ENCODE measurements around the gene C16orf74. TPM values are rescaled to one million over a fixed set of nuclear protein-coding genes. Genes with fewer than 3 reads are reported as not detected.
A peak's percentile ranks its signal among the peaks of the same experiment; 100 is the strongest.

C16orf74 gene
- total and polyA plus RNA-seq, 2 of the 13 experiments (the other 11 are each of a cell fraction or from before 2014, with no cell fraction given), result 0.13 to 0.29 TPM

GRCh38 chr16:85685251-85685650 lies 65.6 kb downstream of the C16orf74 start:
- no peak for ATAC-seq
- H3K9me3 ChIP-seq (ENCODE audit: low read length), result no peaks in the 10 kb centered on the region
- H3K4me3 ChIP-seq (replicated peaks in 1 of 3; ENCODE audit: insufficient read depth in 1 of 3, low read depth in 2 of 3, low read length in 3 of 3), result no peak overlapping the region
- 100% methylated on average over 2 of the region's 2 CpGs for WGBS (ENCODE audit: low lambda C conversion rate)
- H2AFZ ChIP-seq (ENCODE audit: low read length), result no peak overlapping the region
- H3K9ac ChIP-seq (ENCODE audit: insufficient read depth, low read depth, low read length), result no peak overlapping the region
- intact Hi-C loops (cut with micrococcal nuclease; ENCODE audit: unreplicated experiment) (no loop called here), in situ Hi-C loops (cut with HindIII; ENCODE audit: extremely low pct_ligation_motif_present, low pct_unique_long_range_greater_than_20kb) (no loop called here)
- no TSS peak for BruUV-seq (replicated peaks)
- TF ChIP-seq CEBPB (IDR thresholded peaks at IDR 0.05; ENCODE audit: borderline replicate concordance, low read depth, low read length) (peak; percentile 22; the same call in 1 of the 2 replicates), MLXIP (CRISPR knock-in tag; IDR thresholded peaks at IDR 0.05; ENCODE audit: borderline replicate concordance) (no peak), SOX13 (IDR thresholded peaks at IDR 0.05) (no peak), SOX13 (CRISPR knock-in tag; conservative IDR thresholded peaks at IDR 0.05 in 1 of 2, IDR thresholded peaks at IDR 0.05 in 1 of 2) (no peak), ATF7 (IDR thresholded peaks at IDR 0.05) (peak; percentile 5; the same call in 1 of the 2 replicates), ATF7 (CRISPR knock-in tag; IDR thresholded peaks at IDR 0.05) (no peak), ZNF121 (CRISPR knock-in tag; IDR thresholded peaks at IDR 0.05) (peak; percentile 42; the same call in 1 of the 2 replicates)
- peaks cover 11 to 30% of the 10 kb centered on the region in 2 experiments for H3K36me3 ChIP-seq (replicated peaks in 1 of 2; ENCODE audit: control insufficient read depth in 1 of 2, insufficient read depth in 2 of 2, low read length in 2 of 2)
- CTCF ChIA-PET (ENCODE audit: low intra/inter-chr PET ratio, low total read pairs), result no interaction called here
- H3K27ac ChIP-seq (ENCODE audit: extremely low read length, insufficient read depth, low read length), result no peak overlapping the region
- no peaks in the 10 kb centered on the region; the same call in 1 of the 2 replicates for H4K20me1 ChIP-seq (ENCODE audit: insufficient read depth, low read length)
- DNase-seq (ENCODE audit: low spot score), result no peak
- POLR2A ChIA-PET, result no interaction called here
- H3K27me3 ChIP-seq (ENCODE audit: control insufficient read depth in 1 of 2, insufficient read depth in 2 of 2, low read length in 2 of 2), result peaks cover 0 to 9% of the 10 kb centered on the region in 2 experiments; a peak in 3 of 5 replicates
- H3K79me2 ChIP-seq (ENCODE audit: insufficient read depth, low read length), result peaks cover 2% of the 10 kb centered on the region
- H3K4me1 ChIP-seq (ENCODE audit: insufficient read depth, low read length), result peaks cover 29% of the 10 kb centered on the region
- no peak overlapping the region for H3K4me2 ChIP-seq (ENCODE audit: low read depth, low read length)
- FAIRE-seq, result no peak
